GM18868 (cell line): ENCODE results near the gene ANKRD45.
A peak's percentile ranks its signal among the peaks of the same experiment; 100 is the strongest.
"Not testable (repeated sequence)": the region's sequence is repeated elsewhere in the genome, so short reads cannot be mapped to it uniquely, and the experiment has no call there.

Source experiments
- ATAC-seq: cut with Tn5 transposase; IDR thresholded peaks from one replicate; pipeline ENCODE4 v1.9.1; 2021; ENCODE audit warnings: mild to moderate bottlenecking, moderate library complexity; ENCODE audit not compliant: unreplicated experiment

The ANKRD45 gene

GRCh38 chr1:173573596-173573995, 96.1 kb downstream of the ANKRD45 start:
- ATAC-seq: no peak

DNA sequence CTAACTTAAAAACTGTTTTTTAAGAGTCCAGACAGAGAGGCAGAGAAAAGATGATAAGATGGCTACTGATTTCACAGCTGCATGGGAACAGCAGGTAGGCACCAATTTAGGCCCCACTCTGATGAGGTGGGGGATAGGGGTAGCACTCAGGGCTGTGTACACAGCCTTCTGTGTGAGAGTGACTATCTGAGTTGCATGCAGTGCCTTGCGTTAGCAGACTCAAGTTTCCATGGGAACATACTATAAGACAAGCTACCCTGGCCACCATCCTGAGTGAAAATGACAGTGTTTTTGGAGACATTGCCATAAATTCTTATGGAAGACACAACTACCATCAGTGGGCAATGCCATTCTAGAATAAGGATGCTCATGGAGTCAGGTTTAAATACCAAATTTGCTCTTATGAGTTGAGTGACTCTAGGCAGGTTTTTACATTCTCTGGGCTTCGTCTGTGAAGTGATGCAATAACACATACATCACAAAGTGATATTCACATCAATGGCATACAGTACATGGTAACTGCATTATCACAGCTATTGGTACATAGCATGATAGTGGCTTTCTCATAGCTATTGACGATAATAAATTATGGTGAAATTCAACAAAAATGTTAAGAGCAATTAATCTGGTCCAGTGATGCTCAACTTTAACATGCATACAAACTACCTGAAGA, 97.3 kb downstream of the ANKRD45 start:
- no peak for ATAC-seq

GRCh38 chr1:173570370-173571007, 99.2 kb downstream of the ANKRD45 start:
- ATAC-seq: peak; percentile 72

DNA sequence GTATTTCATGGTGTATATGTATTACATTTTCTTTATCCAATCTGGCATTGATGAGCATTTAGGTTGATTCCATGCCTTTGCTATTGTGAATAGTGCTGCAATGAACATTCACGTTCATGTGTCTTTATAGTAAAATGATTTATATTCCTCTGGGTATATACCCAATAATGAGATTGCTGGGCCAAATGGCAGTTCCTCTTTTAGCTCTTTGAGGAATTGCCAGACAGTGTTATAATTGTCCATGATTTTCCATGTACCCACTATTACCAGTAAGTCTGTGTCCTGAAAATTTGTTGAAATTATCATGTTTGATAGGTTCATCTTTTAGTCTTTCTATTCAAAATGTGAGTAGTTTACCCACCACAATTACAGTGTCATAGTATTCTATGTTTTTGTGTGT, 101.2 kb downstream of the ANKRD45 start:
- no peak for ATAC-seq

DNA sequence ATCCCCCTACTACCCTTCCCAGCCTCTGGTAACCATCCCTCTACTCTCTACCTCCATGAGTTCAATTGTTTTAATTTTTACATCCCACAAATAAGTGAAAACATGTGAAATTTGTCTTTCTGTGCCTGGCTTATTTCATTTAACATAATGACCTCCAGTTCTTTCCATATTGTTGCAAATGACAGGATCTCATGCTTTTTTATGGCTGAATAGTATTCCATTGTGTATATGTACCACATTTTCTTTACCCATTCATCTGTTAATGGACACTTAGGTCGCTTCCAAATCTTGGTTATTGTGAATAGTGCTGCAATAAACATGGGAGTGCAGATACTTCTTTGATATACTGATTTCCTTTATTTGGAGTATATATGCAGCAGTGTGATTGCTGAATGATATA, 105.8 kb downstream of the ANKRD45 start:
- not testable (repeated sequence) for ATAC-seq

DNA sequence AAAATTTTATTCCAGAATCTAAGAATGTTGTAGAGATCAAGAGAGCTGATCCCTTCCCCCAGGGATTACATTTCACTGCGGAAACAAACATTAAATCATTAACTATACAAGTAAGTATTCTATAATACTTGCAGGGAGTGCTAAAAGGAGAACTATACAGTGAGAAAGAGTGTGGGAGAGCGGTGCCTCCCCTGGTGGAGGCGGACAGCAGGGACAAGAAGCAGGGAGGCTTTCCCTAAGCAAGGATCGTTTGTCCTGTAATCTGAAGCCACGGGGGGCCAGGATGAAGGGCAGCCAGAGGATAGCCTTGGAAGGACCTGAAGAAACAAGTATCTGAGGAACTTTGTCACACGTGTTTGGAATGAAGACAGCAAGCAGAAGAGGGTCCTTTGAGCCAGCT, 106.8 kb downstream of the ANKRD45 start:
- no peak for ATAC-seq

DNA sequence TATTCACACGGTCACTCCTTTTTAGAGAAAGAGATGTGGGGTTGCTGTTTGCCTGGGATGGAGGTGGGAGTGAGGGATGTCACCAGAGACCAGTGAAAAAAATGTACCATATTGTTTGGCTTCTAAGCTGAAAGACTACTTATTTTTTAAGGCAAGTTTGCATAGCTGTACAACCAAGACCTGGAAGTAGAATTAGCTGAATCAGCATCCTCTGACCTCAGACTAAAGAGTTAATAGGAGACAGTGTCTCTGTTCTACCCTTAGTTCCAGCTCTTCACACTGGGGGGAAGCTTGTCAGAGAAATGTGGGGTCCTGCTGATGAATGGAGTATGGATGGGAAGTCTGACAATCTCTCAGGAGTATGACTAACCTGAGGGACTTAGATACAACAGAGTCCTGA, 108.4 kb downstream of the ANKRD45 start:
- ATAC-seq: no peak

DNA sequence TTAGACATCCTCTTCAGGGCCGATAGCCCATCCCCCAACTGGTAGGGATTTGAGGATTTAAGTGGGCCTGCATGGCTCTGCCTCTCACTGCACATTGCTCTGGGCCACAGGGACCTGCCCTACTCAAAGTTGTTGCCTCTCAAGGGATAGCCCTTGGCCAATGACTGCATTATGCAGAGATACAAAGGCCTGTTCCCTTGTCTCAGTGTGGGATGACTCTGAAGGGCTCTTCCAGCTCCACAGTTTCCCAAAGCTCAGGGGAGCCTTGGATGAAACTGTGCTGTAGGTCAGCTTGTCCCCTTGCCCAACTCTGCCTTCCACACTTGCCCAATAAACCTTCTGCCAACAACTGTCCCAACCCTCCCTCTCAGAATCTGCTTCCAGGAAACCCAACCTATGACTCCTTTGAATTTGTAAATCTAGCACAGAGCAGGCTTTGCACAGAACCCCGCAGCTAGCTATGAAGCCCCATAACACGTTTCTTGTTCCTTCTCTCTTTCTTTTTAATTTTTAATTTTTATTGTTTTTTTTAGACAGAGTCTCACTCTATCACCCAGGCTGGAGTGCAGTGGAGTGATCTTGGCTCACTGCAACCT, 109.3 kb downstream of the ANKRD45 start:
- ATAC-seq: no peak
